Activated naive CD8-positive, alpha-beta T cell treated with anti-CD3 and anti-CD28 coated beads, Interleukin-2, amount 50 U/mL, for 16 hours (primary cell): Measurements from ENCODE around the gene PRPSAP1.
A peak's percentile ranks its signal among the peaks of the same experiment; 100 is the strongest.
"Not testable (repeated sequence)": the region's sequence is repeated elsewhere in the genome, so short reads cannot be mapped to it uniquely, and the experiment has no call there.

Experiments used
- DNase-seq: peaks from one replicate; pipeline ENCODE4 v3.0.0-alpha.2; 2020; ENCODE audit warnings: low read depth, low spot score

PRPSAP1 gene

GRCh38 chr17:76327696-76328095 lies 26.0 kb downstream of the PRPSAP1 start:
- no peak for DNase-seq

- no peak for DNase-seq
Measured at GRCh38 chr17:76326306-76326705, 27.4 kb downstream of the PRPSAP1 start.

DNA sequence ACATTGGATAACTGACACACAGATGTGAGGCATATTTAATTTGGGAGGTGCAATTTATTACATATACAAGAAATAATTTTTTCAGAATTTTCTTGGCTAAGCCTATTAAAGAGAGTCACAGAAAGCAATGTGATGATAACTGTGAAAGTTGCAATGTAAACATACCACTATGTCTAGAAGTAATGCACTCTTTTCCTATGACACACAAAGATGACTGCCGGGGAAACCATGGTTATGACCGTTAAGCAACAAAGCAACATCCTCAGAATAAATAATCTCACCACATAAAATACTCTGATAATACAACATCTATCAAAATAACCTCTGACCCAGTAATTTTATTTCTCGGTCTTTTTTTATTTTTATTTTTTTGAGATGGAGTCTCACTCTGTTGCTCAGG lies 35.1 kb downstream of the PRPSAP1 start:
- no peak for DNase-seq

GRCh38 chr17:76317535-76317934 lies 36.2 kb downstream of the PRPSAP1 start:
- no peak for DNase-seq

GRCh38 chr17:76314392-76315227 lies 39.1 kb downstream of the PRPSAP1 start:
- no peak for DNase-seq

DNA sequence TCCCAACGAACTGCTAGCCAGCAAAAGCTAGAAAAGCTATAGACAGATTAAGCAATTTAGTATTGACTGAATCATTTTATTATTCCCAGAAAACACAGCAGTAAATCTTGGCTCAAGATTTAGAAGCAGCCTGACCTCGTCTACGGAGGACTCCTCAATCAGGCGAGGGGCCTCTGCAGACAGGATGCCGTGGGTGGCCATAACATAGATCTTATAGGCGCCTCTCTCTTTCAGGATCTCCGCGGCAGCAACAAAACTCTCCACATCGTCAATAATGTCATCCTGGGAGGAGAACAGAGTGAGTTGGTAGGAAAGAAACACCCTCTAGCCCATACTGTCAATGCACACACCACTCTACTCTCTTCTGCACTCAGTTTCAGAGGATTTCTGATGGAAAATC lies 41.0 kb downstream of the PRPSAP1 start:
- no peak for DNase-seq

GRCh38 chr17:76309461-76309860 lies 44.3 kb downstream of the PRPSAP1 start:
- DNase-seq: no peak

DNA sequence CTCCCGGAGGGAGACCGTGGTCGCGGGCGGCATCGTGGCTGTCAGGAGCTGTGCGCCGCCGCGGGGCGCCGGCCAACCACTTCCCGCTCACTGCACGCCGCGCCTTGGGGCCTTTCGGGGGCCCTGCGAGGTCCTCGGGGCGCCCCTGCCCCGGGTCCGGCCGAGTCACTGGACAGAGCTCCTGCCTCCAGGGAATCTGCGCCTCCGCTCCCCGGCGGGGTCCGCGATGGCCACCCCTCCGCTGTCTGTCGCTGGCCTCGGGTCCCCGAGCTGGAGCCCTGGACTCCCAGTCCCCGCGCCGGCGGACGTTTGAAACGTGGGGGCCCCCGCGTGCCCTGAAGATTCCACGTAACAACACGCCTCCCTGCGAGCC lies 45.8 kb downstream of the PRPSAP1 start, which contains the start of gene QRICH2:
Gene QRICH2, minus strand, starts transcription at position 311 of the 373 bp plus-strand sequence. Its CDS starts 278 bp downstream, at position 33.
- DNase-seq: no peak

- DNase-seq: no peak
Measured at GRCh38 chr17:76307299-76307965, 46.3 kb downstream of the PRPSAP1 start.

GRCh38 chr17:76305135-76305454 lies 48.6 kb downstream of the PRPSAP1 start:
- not testable (repeated sequence) for DNase-seq

- no peak for DNase-seq
Measured at GRCh38 chr17:76304226-76305134, 49.2 kb downstream of the PRPSAP1 start.

DNA sequence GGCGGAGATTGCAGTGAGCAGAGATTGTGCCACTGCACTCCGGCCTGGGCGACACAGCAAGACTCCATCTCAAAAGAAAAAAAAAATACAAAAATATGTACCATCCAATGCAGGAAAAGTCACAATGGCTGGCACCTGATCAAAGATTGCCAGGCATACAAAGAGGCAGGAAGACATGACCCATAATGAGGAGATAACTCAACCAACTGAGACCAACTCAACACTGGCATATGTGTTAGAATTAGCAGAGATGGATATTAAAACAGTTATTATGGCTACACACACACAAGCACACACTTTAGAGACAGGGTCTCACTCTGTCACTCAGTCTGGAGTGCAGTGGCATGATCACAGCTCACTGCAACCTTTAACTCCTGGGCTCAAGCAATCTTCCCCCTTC lies 56.3 kb downstream of the PRPSAP1 start:
- DNase-seq: no peak

- no peak for DNase-seq
Measured at GRCh38 chr17:76296889-76297288, 56.8 kb downstream of the PRPSAP1 start.

DNA sequence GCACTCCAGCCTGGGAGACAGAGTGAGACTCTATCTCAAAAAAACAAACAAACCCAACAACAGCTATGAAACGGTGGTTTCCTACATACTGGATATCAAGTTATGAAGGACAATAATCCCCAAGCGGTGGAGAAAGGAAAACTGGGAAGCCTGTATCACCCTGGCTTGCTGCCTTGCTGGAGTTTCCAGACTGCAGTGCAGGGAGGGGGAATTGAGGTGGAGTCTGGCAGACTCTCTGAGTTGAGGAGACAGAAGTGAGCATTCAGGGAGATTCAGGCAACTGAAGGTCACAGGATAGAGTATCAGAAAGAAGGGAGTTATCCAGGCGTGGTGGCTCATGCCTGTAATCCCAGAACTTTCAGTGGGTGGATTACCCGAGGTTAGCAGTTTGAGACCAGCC lies 57.5 kb downstream of the PRPSAP1 start:
- no peak for DNase-seq

DNA sequence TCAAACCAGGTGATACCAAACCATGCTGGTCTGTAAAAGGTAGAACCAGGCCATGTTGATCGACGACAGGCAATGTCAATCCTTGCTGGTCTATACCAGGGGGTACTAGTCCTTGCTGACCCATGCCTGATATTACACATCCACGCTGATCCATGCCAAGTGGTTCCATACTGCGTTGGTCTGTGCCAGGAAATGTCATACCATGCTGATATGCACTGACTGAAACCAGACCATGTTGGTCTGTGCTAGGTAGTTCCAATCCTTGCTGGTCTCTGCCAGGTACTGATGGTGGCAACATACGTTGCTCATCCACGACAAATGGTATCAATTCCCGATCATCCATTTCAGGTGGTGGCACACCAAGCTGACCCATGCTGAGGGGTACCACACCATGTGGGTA lies 60.6 kb downstream of the PRPSAP1 start:
- DNase-seq: no peak

DNA sequence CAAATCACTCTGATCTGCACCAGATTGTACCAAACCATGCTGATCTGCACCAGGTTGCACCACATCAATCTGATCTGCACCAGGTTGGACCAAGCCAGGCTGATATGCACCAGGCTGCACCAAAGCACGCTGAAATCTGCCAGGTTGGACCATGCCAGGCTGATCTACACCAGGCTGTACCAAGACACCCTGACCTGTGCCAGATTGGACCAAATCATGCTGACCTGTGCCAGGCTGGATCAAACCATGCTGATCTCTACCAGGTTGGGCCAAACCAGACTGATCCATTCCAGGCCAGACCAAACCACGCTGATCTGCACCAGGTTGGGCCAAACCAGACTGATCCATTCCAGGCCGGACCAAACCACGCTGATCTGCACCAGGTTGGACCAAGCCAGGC lies 61.1 kb downstream of the PRPSAP1 start:
- no peak for DNase-seq

DNA sequence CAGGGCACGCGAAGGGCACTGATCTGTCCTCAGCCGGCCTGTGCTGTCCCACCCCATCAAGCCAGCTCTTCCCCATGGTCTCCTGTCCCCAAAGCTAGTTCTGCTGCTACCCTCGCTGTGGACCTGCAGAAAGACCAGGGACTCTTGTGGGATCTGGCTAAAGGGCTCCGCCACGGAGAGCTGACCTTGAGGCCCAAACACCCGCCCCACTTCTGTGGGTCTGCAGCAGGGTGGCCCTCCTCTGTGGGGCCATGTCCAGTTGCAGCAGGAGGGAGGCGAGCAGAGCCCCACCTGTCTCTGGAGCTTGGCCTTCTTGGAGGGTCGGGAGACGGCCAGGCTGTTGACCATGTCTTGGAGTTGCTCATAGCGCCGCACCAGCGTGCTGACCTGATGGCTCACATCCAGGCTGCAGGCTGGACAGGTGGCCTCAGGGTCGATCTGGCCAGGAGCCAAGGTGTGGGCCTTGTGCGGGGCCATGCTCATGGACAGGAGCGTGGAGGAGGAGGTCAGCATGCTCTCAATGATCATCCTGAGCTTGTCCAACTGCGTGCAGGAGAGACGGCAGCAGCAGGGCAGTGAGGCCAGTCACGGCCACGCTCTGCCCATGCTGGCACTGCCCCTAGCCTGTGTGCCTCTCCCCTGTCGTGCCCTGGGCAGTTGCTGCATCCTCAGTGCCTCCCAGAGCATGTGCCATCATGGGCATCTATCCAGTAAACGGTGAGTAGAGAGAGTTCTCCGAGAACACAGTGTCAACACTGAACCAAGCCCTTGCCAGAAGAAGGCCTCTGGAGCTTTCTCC lies 71.9 kb downstream of the PRPSAP1 start:
- DNase-seq: no peak

GRCh38 chr17:76280650-76281049 lies 73.1 kb downstream of the PRPSAP1 start:
- DNase-seq: no peak

GRCh38 chr17:76279742-76280287 lies 73.9 kb downstream of the PRPSAP1 start:
- DNase-seq: no peak

DNA sequence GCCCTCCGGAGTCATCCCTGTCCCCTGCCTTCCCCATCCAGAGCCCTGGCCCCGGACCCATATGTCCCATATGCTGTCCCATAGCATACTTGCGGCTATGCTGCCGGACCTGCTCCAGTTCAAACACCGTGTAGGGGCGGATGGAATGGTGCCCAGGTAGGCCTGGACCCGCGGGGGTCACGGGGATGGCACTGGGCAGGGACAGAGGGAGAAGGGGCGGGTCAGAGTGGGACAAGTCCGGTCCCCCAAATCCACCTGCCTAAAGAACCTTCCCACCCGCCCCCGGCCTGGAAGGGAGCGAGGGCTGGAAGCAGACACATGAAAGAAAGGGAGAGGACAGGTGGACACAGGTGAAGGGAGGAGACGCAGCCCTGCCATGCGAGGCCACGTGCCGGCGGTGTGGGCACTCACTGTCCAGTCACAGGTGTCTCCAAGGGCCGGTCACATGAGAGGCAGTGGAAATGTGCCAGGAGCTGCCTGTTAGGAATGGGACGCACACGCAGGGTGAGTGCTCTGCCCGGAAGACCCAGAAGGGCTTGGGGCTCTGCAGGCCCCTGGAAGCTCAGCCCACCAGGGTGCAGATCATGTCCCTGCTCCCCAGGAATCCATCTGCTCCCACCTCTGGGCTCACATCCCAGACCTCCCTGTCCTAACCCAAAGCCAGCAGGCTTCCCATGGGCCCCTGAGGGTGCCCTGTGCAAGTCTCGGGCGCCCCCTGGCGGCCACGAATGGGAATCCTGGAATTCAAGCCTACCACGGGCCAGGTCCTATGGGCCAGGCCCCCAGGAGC lies 74.6 kb downstream of the PRPSAP1 start:
- peak; percentile 67 for DNase-seq
